HG03139 (cell line): ENCODE results near the gene ZFP36.

Experiments used
- ATAC-seq: cut with Tn5 transposase; IDR thresholded peaks from one replicate; pipeline ENCODE4 v1.9.1; 2021; ENCODE audit not compliant: unreplicated experiment

ZFP36 gene

GRCh38 chr19:39416152-39417120 lies 9.8 kb downstream of the ZFP36 start:
- ATAC-seq, result no peak

GRCh38 chr19:39417463-39418181 lies 11.0 kb downstream of the ZFP36 start:
- ATAC-seq, result no peak

GRCh38 chr19:39419003-39419402 lies 12.4 kb downstream of the ZFP36 start:
- ATAC-seq, result no peak

- no peak for ATAC-seq
Observed at GRCh38 chr19:39420769-39421168, 14.1 kb downstream of the ZFP36 start.

- ATAC-seq, result no peak
Observed at GRCh38 chr19:39422020-39422419, 15.4 kb downstream of the ZFP36 start.

GRCh38 chr19:39423258-39424086 lies 16.8 kb downstream of the ZFP36 start:
- no peak for ATAC-seq

- no peak for ATAC-seq
Observed at GRCh38 chr19:39424934-39425333, 18.3 kb downstream of the ZFP36 start.

GRCh38 chr19:39425744-39426143 lies 19.1 kb downstream of the ZFP36 start:
- ATAC-seq, result no peak

- no peak for ATAC-seq
Observed at GRCh38 chr19:39426170-39426569, 19.5 kb downstream of the ZFP36 start.

- no peak for ATAC-seq
Observed at GRCh38 chr19:39427707-39428106, 21.1 kb downstream of the ZFP36 start.

- no peak for ATAC-seq
Observed at GRCh38 chr19:39428283-39429112, 21.9 kb downstream of the ZFP36 start.

- ATAC-seq, result no peak
Observed at GRCh38 chr19:39430675-39431593, 24.3 kb downstream of the ZFP36 start.

- ATAC-seq, result no peak
Observed at GRCh38 chr19:39432677-39433025, 26.0 kb downstream of the ZFP36 start.

GRCh38 chr19:39433480-39434079 lies 26.9 kb downstream of the ZFP36 start:
- no peak for ATAC-seq

GRCh38 chr19:39434123-39435076 lies 27.8 kb downstream of the ZFP36 start:
- no peak for ATAC-seq

GRCh38 chr19:39435499-39436349 lies 29.1 kb downstream of the ZFP36 start, which contains the start of gene RPS16:
Gene RPS16, minus strand, starts transcription at chr19:39435949. Its CDS starts 54 bp downstream, at chr19:39435895.
- ATAC-seq, result peak; percentile 59

GRCh38 chr19:39436350-39436716 lies 29.7 kb downstream of the ZFP36 start:
- no peak for ATAC-seq
